ENCODE measurements around the gene HAT1.

HAT1 gene

GRCh38 chr2:171959998-171960397 is 37.7 kb downstream of the HAT1 start:
- no peak for TF ChIP-seq CTCF (IDR thresholded peaks at IDR 0.05; ENCODE audit: low read depth, low read length)
- H3K4me3 ChIP-seq (ENCODE audit: low read depth, low read length) = no peak overlapping the region

GRCh38 chr2:171960570-171960969 is 38.3 kb downstream of the HAT1 start:
- TF ChIP-seq CTCF (IDR thresholded peaks at IDR 0.05; ENCODE audit: low read depth, low read length) = no peak
- H3K4me3 ChIP-seq (ENCODE audit: low read depth, low read length) = no peak overlapping the region

GRCh38 chr2:171963198-171963597 is 40.9 kb downstream of the HAT1 start:
- no peak for TF ChIP-seq CTCF (IDR thresholded peaks at IDR 0.05; ENCODE audit: low read depth, low read length)
- H3K4me3 ChIP-seq (ENCODE audit: low read depth, low read length) = no peak overlapping the region

- no peak overlapping the region for H3K4me3 ChIP-seq (ENCODE audit: low read depth, low read length)
These were observed 42.0 kb downstream of the HAT1 start for GRCh38 chr2:171964308-171964707.

GRCh38 chr2:171965238-171965637 is 43.0 kb downstream of the HAT1 start:
- no peak for TF ChIP-seq CTCF (IDR thresholded peaks at IDR 0.05; ENCODE audit: low read depth, low read length)
- H3K4me3 ChIP-seq (ENCODE audit: low read depth, low read length) = no peak overlapping the region

More at GRCh38 chr2:171964308-171964707, 42.0 kb downstream of the HAT1 start:
- no peak for TF ChIP-seq CTCF (IDR thresholded peaks at IDR 0.05; ENCODE audit: low read depth, low read length)

GRCh38 chr2:171965661-171966060 is 43.4 kb downstream of the HAT1 start:
- no peak overlapping the region for H3K4me3 ChIP-seq (ENCODE audit: low read depth, low read length)
- TF ChIP-seq CTCF (IDR thresholded peaks at IDR 0.05; ENCODE audit: low read depth, low read length) = no peak

DNA sequence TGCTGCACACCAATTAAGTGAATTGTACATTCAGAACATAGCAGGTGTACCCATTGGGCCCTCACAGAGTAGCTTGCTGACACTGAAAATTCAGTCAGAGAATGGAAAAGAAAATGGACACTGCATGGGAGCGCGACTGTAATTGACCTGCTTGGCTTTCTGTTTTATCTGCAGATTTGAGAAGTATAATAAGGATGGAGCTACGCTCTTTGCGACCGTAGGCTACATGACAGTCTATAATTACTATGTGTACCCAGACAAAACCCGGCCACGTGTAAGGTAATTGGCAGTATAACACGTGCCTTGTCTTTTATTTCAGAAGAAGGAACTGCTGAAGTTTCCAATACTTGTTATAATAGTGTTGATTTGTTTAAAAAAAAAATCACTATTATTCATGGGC is 44.0 kb downstream of the HAT1 start:
- no peak overlapping the region for H3K4me3 ChIP-seq (ENCODE audit: low read depth, low read length)
- no peak for TF ChIP-seq CTCF (IDR thresholded peaks at IDR 0.05; ENCODE audit: low read depth, low read length)

All from WI38 (cell line).